Neural cell (in vitro differentiated cells): ENCODE measurements around the gene TIGD6. TPM values are rescaled to one million over a fixed set of nuclear protein-coding genes. Genes with fewer than 3 reads are reported as not detected.

Experiments
- H2AFZ ChIP-seq: fragments of 200-600, 300-800 bp; sonication (generic), shearing (Covaris generic); 2 replicates; pipeline ENCODE4 v1.6.0; 2014; ENCODE audit warnings: low read depth, mild to moderate bottlenecking, antibody characterized with exemption, low read length, moderate library complexity
- H3F3A ChIP-seq: fragments of 200-600 bp; shearing (Covaris generic); 2 replicates; pipeline ENCODE4 v1.6.1; 2016; ENCODE audit warnings: mild to moderate bottlenecking, moderate library complexity, mixed read lengths, antibody characterized with exemption, low read length; ENCODE audit not compliant: insufficient read depth, poor library complexity, severe bottlenecking
- H3K27ac ChIP-seq: fragments of 200-600, 300-800 bp; sonication (generic), shearing (Covaris generic); 2 replicates; pipeline ENCODE4 v1.5.1; 2014; ENCODE audit warnings: mild to moderate bottlenecking, low read length, moderate library complexity
- H3K27me3 ChIP-seq: fragments of 300-800, 200-600 bp; sonication (generic), shearing (Covaris generic); 2 replicates; pipeline ENCODE4 v1.6.0; 2014; ENCODE audit warnings: mild to moderate bottlenecking, low read depth, low read length, moderate library complexity; ENCODE audit not compliant: insufficient read depth
- H3K36me3 ChIP-seq: fragments of 300-800, 200-600 bp; sonication (generic), shearing (Covaris generic); 2 replicates; pipeline ENCODE4 v1.5.1; 2014; ENCODE audit warnings: mild to moderate bottlenecking, antibody characterized with exemption, low read length, moderate library complexity; ENCODE audit not compliant: insufficient read depth
- H3K4me2 ChIP-seq: fragments of 300-800, 200-600 bp; sonication (generic), shearing (Covaris generic); 2 replicates; pipeline ENCODE4 v1.6.0; 2014; ENCODE audit warnings: mild to moderate bottlenecking, low read length
- H3K4me3 ChIP-seq: fragments of 300-800, 200-600 bp; sonication (generic), shearing (Covaris generic); 2 replicates; pipeline ENCODE4 v1.5.1; 2014; ENCODE audit warnings: mild to moderate bottlenecking, low read length, moderate library complexity
- H3K79me2 ChIP-seq: fragments of 200-600 bp; shearing (Covaris generic); replicated peaks from 2 replicates; pipeline ENCODE4 v1.6.0; 2014; ENCODE audit warnings: mild to moderate bottlenecking, low read length, moderate library complexity; ENCODE audit not compliant: insufficient read depth
- H3K9ac ChIP-seq: fragments of 300-800, 200-600 bp; sonication (generic), shearing (Covaris generic); 2 replicates; pipeline ENCODE4 v1.6.1; 2016; ENCODE audit warnings: mild to moderate bottlenecking, low read length, mixed read lengths
- H3K9me2 ChIP-seq: fragments of 200-600 bp; shearing (Covaris generic); 2 replicates; pipeline ENCODE4 v1.6.1; 2016; ENCODE audit warnings: mild to moderate bottlenecking, low read length, mixed read lengths; ENCODE audit not compliant: insufficient read depth
- H3K9me3 ChIP-seq: fragments of 200-600, 300-800 bp; sonication (generic), shearing (Covaris generic); 2 replicates; pipeline ENCODE4 v1.6.1; 2016; ENCODE audit warnings: mild to moderate bottlenecking, mixed run types, low read length, moderate library complexity, mixed read lengths
- H4K20me1 ChIP-seq: fragments of 200-600 bp; shearing (Covaris generic); 2 replicates; pipeline ENCODE4 v1.6.1; 2016; ENCODE audit warnings: mild to moderate bottlenecking, mixed run types; ENCODE audit not compliant: insufficient read depth
- EP300 ChIP-seq: fragments of 450-650 bp; conservative IDR thresholded peaks from 2 replicates; pipeline ENCODE4 v1.6.1; 2014; ENCODE audit warnings: antibody characterized with exemption, mild to moderate bottlenecking, moderate library complexity; ENCODE audit not compliant: poor library complexity, severe bottlenecking
- EZH2 ChIP-seq: fragments of 200-600, 300-800 bp; shearing (Covaris generic), sonication (generic); IDR thresholded peaks from 2 replicates; pipeline ENCODE4 v1.6.1; 2014; ENCODE audit warnings: antibody characterized with exemption, low read length, borderline replicate concordance, mild to moderate bottlenecking; ENCODE audit not compliant: insufficient read depth, poor library complexity, severe bottlenecking
- MXI1 ChIP-seq: fragments of 450-650 bp; conservative IDR thresholded peaks from 2 replicates; pipeline ENCODE4 v1.6.1; 2014; ENCODE audit warnings: antibody characterized with exemption, mild to moderate bottlenecking; ENCODE audit not compliant: poor library complexity, severe bottlenecking
- POLR2AphosphoS5 ChIP-seq: IDR thresholded peaks from 2 replicates; pipeline ENCODE4 v1.6.1; 2012
- RAD21 ChIP-seq: fragments of 450-650 bp; conservative IDR thresholded peaks from 2 replicates; pipeline ENCODE4 v1.6.1; 2014; ENCODE audit warnings: antibody characterized with exemption, mild to moderate bottlenecking, moderate library complexity
- SMC3 ChIP-seq: fragments of 450-650 bp; conservative IDR thresholded peaks from 2 replicates; pipeline ENCODE4 v1.6.1; 2014; ENCODE audit warnings: antibody characterized with exemption, mild to moderate bottlenecking, moderate library complexity; ENCODE audit not compliant: poor library complexity
- TAF1 ChIP-seq: IDR thresholded peaks from 2 replicates; pipeline ENCODE4 v1.6.1; 2012; ENCODE audit warnings: low read depth
- polyA plus RNA-seq: library from polyadenylated mRNA; depleted of rRNA; stranded (reverse); fragments of >200 nt; gene quantifications from 2 replicates; pipeline ENCODE4 v1.2.3, GENCODE V29; 2014
- TF ChIP-seq, protein P1 (sequence below): IDR thresholded peaks from 2 replicates; pipeline ENCODE4 v1.6.1; 2012; ENCODE audit warnings: borderline replicate concordance
- TF ChIP-seq, protein P2 (sequence below): fragments of 450-650 bp; IDR thresholded peaks from 2 replicates; pipeline ENCODE4 v1.5.1; 2014; ENCODE audit warnings: antibody characterized with exemption, mild to moderate bottlenecking, moderate library complexity; ENCODE audit not compliant: poor library complexity, severe bottlenecking

The TIGD6 gene
- polyA plus RNA-seq, 1 donor from 2014 or later = 6.5 TPM

DNA sequence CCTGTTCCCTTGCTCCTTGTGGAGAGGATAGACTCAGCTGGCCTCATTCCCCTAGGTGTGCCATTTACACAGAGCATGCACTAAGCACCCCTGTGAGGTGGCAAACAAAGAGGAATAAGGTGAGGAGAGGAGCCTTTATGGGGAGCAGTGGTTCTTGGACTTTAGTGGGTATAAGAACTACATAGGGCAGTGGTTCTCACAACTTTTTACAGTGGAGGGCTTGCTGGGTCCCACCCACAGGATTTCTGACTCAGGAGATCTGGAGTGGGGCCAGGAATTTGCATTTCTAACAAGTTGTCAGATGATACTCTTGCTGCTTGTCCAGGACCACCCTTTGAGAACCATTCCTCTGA lies 43.9 kb upstream of the TIGD6 start:
- Histone ChIP-seq H2AFZ (no peak overlapping the region), H4K20me1 (no peaks in the 10 kb centered on the region), H3K9me3 (no peaks in the 10 kb centered on the region), H3K9ac (no peak overlapping the region), H3K9me2 (no peaks in the 10 kb centered on the region), H3K4me2 (no peak overlapping the region), H3K27ac (no peak overlapping the region), H3K36me3 (peaks cover 17% of the 10 kb centered on the region), H3K4me3 (no peak overlapping the region), H3F3A (no peaks in the 10 kb centered on the region), H3K79me2 (no peaks in the 10 kb centered on the region), H3K27me3 (no peaks in the 10 kb centered on the region)
- TF ChIP-seq SMC3 (no peak), EP300 (no peak), TAF1 (no peak), EZH2 (no peak), MXI1 (no peak), RAD21 (no peak), POLR2AphosphoS5 (no peak)
- TF ChIP-seq, protein P1, sequence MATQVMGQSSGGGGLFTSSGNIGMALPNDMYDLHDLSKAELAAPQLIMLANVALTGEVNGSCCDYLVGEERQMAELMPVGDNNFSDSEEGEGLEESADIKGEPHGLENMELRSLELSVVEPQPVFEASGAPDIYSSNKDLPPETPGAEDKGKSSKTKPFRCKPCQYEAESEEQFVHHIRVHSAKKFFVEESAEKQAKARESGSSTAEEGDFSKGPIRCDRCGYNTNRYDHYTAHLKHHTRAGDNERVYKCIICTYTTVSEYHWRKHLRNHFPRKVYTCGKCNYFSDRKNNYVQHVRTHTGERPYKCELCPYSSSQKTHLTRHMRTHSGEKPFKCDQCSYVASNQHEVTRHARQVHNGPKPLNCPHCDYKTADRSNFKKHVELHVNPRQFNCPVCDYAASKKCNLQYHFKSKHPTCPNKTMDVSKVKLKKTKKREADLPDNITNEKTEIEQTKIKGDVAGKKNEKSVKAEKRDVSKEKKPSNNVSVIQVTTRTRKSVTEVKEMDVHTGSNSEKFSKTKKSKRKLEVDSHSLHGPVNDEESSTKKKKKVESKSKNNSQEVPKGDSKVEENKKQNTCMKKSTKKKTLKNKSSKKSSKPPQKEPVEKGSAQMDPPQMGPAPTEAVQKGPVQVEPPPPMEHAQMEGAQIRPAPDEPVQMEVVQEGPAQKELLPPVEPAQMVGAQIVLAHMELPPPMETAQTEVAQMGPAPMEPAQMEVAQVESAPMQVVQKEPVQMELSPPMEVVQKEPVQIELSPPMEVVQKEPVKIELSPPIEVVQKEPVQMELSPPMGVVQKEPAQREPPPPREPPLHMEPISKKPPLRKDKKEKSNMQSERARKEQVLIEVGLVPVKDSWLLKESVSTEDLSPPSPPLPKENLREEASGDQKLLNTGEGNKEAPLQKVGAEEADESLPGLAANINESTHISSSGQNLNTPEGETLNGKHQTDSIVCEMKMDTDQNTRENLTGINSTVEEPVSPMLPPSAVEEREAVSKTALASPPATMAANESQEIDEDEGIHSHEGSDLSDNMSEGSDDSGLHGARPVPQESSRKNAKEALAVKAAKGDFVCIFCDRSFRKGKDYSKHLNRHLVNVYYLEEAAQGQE = no peak
- TF ChIP-seq, protein P2, sequence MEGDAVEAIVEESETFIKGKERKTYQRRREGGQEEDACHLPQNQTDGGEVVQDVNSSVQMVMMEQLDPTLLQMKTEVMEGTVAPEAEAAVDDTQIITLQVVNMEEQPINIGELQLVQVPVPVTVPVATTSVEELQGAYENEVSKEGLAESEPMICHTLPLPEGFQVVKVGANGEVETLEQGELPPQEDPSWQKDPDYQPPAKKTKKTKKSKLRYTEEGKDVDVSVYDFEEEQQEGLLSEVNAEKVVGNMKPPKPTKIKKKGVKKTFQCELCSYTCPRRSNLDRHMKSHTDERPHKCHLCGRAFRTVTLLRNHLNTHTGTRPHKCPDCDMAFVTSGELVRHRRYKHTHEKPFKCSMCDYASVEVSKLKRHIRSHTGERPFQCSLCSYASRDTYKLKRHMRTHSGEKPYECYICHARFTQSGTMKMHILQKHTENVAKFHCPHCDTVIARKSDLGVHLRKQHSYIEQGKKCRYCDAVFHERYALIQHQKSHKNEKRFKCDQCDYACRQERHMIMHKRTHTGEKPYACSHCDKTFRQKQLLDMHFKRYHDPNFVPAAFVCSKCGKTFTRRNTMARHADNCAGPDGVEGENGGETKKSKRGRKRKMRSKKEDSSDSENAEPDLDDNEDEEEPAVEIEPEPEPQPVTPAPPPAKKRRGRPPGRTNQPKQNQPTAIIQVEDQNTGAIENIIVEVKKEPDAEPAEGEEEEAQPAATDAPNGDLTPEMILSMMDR = no peak

DNA sequence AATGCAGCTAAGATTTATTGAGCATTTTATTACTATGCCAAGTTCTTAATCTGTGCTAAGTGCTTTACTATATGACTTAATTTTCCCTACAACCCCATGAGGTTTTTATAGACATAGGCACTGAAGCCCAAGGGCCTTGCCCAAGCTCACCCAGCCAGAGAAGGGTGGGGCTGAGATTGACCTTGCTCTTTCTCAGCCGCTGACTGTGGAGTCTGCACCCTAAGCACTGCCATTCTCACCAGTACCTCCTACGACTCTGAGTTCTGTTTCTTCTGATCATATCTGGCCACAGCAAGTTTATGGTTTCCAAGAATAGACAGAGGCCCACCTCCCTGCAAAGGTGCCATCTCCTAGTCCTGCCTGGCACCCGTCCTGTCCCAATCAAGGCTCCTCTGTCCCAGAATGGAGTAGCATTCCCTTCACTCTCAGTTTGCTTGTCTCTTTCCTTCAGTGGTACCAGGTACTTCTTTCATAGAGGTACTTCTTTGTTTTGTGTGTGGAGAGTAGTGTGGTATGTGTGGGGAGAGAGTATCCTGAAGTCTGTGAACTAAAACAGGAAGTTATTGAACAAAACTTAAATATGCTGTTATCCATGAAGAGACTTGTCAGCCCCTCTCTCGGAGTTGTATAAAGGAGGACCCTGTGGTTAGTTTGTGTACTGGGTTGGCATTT lies 43.3 kb upstream of the TIGD6 start:
- H4K20me1 ChIP-seq = no peaks in the 10 kb centered on the region
- H3K79me2 ChIP-seq = no peaks in the 10 kb centered on the region
- H3K4me3 ChIP-seq = no peak overlapping the region
- TF ChIP-seq SMC3 (no peak), EP300 (no peak), MXI1 (no peak), EZH2 (no peak), POLR2AphosphoS5 (no peak), TAF1 (no peak), RAD21 (no peak)
- TF ChIP-seq, protein P2 = no peak
- TF ChIP-seq, protein P1 = no peak
- no peak overlapping the region for H3K27ac ChIP-seq
- H3K4me2 ChIP-seq = no peak overlapping the region
- H2AFZ ChIP-seq = no peak overlapping the region
- H3K27me3 ChIP-seq = no peaks in the 10 kb centered on the region
- peaks cover 17% of the 10 kb centered on the region for H3K36me3 ChIP-seq
- no peak overlapping the region for H3K9ac ChIP-seq
- no peaks in the 10 kb centered on the region for H3K9me3 ChIP-seq
- no peaks in the 10 kb centered on the region for H3F3A ChIP-seq
- no peaks in the 10 kb centered on the region for H3K9me2 ChIP-seq
